ENCODE data around the gene SLC22A24.

Gene SLC22A24

GRCh38 chr11:63165706-63166310 lies 21.8 kb upstream of the SLC22A24 start:
- POLR2A ChIA-PET, result no interaction called here
- CTCF ChIA-PET, result interaction anchor here (0.6 kb wide), 1 partner anchor 311 kb away, joined by 3 read pairs; no protein-coding TSS in a partner anchor
- TF ChIP-seq PATZ1 (tag by site-specific recombination; IDR thresholded peaks at IDR 0.05) (no peak), ZNF555 (tag by site-specific recombination; conservative IDR thresholded peaks at IDR 0.05) (no peak), ZNF146 (tag by site-specific recombination; IDR thresholded peaks at IDR 0.05) (no peak), ZNF560 (tag by site-specific recombination; IDR thresholded peaks at IDR 0.05; ENCODE audit: borderline replicate concordance) (no peak), ZNF16 (tag by site-specific recombination; IDR thresholded peaks at IDR 0.05; ENCODE audit: low read depth) (no peak), ZBTB44 (tag by site-specific recombination; IDR thresholded peaks at IDR 0.05) (no peak), ZNF248 (tag by site-specific recombination; IDR thresholded peaks at IDR 0.05) (no peak), ZNF23 (tag by site-specific recombination; IDR thresholded peaks at IDR 0.05; ENCODE audit: borderline replicate concordance) (no peak), ZNF645 (tag by site-specific recombination; IDR thresholded peaks at IDR 0.05) (no peak), ZNF530 (tag by site-specific recombination; IDR thresholded peaks at IDR 0.05; ENCODE audit: low read depth) (no peak), ZNF510 (tag by site-specific recombination; IDR thresholded peaks at IDR 0.05; ENCODE audit: insufficient replicate concordance) (no peak)
- no peak overlapping the region for H3K27ac ChIP-seq (ENCODE audit: extremely low read depth, low read depth, low read length)
- no peaks in the 10 kb centered on the region for H3K36me3 ChIP-seq (ENCODE audit: control insufficient read depth in 2 of 2, insufficient read depth in 1 of 2, low read length in 2 of 2)
- H3K4me3 ChIP-seq (ENCODE audit: low read depth, low read length), result no peak overlapping the region
- no peaks in the 10 kb centered on the region for H3K4me1 ChIP-seq (ENCODE audit: control insufficient read depth, insufficient read depth, low read length)
- no peaks in the 10 kb centered on the region for H3K9me3 ChIP-seq (ENCODE audit: control insufficient read depth, insufficient read depth, low read depth, low read length)

- ChIA-PET POLR2A (no interaction called here), CTCF (no interaction called here)
- no peak overlapping the region for H3K27ac ChIP-seq (ENCODE audit: extremely low read depth, low read depth, low read length)
- no peaks in the 10 kb centered on the region for H3K9me3 ChIP-seq (ENCODE audit: control insufficient read depth, insufficient read depth, low read depth, low read length)
- H3K4me1 ChIP-seq (ENCODE audit: control insufficient read depth, insufficient read depth, low read length), result no peaks in the 10 kb centered on the region
- TF ChIP-seq ZNF596 (tag by site-specific recombination; IDR thresholded peaks at IDR 0.05) (no peak), ZNF202 (tag by site-specific recombination; IDR thresholded peaks at IDR 0.05; ENCODE audit: borderline replicate concordance) (no peak), YY1 (tag by site-specific recombination; IDR thresholded peaks at IDR 0.05) (no peak), ZBTB17 (tag by site-specific recombination; IDR thresholded peaks at IDR 0.05) (no peak), MZF1 (tag by site-specific recombination; IDR thresholded peaks at IDR 0.05; ENCODE audit: borderline replicate concordance) (no peak), ZNF239 (tag by site-specific recombination; IDR thresholded peaks at IDR 0.05) (no peak), TSHZ1 (tag by site-specific recombination; IDR thresholded peaks at IDR 0.05; ENCODE audit: borderline replicate concordance) (no peak), ZNF23 (tag by site-specific recombination; IDR thresholded peaks at IDR 0.05; ENCODE audit: borderline replicate concordance) (no peak)
- H3K4me3 ChIP-seq (ENCODE audit: low read depth, low read length), result no peak overlapping the region
- H3K36me3 ChIP-seq (ENCODE audit: control insufficient read depth in 2 of 2, insufficient read depth in 1 of 2, low read length in 2 of 2), result no peaks in the 10 kb centered on the region
Observed at GRCh38 chr11:63155794-63156193, 11.8 kb upstream of the SLC22A24 start.

All from HEK293 (cell line).